Jurkat, Clone E6-1 (cell line): ENCODE results near the gene ITM2C.

Source experiments
- DNase-seq: peaks from one replicate; pipeline ENCODE4 v3.0.0-alpha.2; 2011; ENCODE audit warnings: low read depth, low spot score
- H3K4me3 ChIP-seq: 2 replicates; pipeline ENCODE4 v1.5.1; 2011; ENCODE audit warnings: mild to moderate bottlenecking, low read length, control low read depth, moderate library complexity

ITM2C gene

GRCh38 chr2:230847883-230848388 is 16.8 kb upstream of the ITM2C start:
- no peak overlapping the region for H3K4me3 ChIP-seq
- DNase-seq, result peak; percentile 64

GRCh38 chr2:230849633-230850357 is 14.9 kb upstream of the ITM2C start:
- no peak for DNase-seq

GRCh38 chr2:230850358-230850658 is 14.4 kb upstream of the ITM2C start:
- DNase-seq, result no peak
- H3K4me3 ChIP-seq, result no peak overlapping the region

More at GRCh38 chr2:230849633-230850357, 14.9 kb upstream of the ITM2C start:
- no peak overlapping the region for H3K4me3 ChIP-seq

DNA sequence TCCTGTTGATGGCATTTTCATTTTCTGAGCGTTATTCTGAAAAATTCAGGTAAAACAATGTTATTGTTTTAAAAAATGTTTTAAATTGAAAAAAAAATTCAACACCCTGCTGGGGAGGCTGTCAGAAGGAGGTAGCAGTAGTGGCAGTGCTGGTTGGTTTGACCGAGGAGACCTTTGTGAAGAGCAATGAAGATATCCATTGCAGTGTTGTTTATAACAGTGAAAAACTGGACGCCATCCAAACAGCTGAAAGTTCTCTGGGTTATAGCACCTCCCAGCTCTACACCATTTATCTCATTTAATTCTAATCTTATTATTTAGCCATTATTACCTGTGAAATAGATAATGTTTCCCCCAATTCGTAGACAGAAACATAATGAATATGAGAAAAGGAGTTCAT is 12.6 kb upstream of the ITM2C start:
- no peak for DNase-seq
- no peak overlapping the region for H3K4me3 ChIP-seq

GRCh38 chr2:230861552-230862255 is 3.0 kb upstream of the ITM2C start:
- no peak for DNase-seq

DNA sequence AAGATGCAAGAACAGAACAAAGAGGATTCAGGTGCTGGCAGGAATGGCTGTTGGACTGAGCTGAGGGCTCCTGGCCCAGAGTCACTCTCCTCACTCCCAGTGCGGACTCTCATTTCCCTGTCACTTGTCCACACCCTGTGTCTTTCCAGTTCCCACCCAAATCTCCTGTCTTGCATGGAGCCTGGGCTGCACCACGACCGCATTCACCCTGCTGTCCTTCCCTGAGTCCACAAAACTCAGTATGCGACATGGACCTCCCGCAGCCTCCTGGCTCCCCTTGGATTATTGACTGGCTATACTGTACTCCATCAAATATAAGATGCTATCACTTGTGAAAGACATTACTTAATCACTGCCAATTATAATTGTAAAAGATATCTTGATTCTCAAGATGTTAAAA is 2.5 kb upstream of the ITM2C start:
- no peak for DNase-seq
- H3K4me3 ChIP-seq, result no peak overlapping the region

More at GRCh38 chr2:230861552-230862255, 3.0 kb upstream of the ITM2C start:
- no peak overlapping the region for H3K4me3 ChIP-seq

- no peak overlapping the region for H3K4me3 ChIP-seq
- DNase-seq, result no peak
Measured at GRCh38 chr2:230863031-230863430, 1.7 kb upstream of the ITM2C start.

DNA sequence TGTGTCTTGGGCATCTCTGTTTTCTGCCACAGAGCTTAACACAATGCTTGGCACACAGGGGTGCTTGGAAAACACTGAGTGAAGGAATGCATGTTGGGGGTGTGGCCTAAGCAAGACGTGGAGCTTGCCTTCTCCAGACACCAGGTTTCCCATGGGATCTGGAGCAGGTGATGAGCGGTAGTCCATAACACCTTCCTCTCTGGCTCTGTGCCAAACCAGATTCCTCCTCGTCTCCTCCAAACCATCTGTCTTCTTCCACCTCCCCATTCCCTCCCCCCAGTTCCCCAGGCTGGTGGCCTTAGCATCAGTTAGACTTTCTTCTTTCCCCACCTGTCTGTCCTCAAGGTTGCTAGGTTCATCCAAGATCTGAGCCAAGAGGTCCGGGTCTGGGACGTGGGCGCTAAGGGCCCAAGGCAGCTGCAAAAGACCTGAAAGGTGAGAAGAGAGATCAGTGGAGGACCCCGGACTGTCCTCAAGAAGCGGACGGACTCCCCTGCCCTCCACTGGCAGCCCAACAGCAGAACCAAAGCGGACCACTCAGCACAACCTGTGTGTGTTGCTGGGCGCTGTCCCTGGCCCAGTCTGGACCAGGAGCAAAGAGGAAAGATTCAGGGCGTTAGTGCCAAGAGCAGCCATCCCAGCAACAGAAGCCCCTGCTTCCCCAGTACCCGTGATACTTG is 1.2 kb upstream of the ITM2C start:
- no peak for DNase-seq
- no peak overlapping the region for H3K4me3 ChIP-seq

DNA sequence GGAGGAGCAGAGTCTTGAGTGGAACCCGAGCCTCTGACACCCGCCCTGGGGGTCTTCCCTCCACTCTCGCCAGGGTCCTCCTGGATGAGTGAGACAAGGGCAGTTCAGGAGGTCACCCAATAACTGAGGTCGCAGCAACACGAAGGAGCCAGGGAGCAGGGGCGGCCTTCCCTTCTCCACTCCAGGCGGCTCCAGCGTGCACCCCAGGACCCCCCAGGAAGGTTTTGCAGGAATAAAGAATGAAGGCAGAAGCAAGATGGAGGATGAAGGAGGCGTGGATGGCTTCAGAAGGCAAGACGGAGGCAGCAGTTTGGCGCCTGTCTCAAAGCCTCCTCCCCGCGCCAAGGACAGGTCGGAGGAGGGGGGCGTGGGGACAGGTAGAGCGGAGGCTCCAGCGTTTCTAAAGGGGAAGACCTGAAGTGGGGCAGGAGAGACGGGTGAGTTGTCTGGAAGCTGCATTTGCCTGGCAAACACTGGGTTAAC is 579 bp upstream of the ITM2C start:
- H3K4me3 ChIP-seq, result peak overlapping the region; percentile 76
- no peak for DNase-seq

DNA sequence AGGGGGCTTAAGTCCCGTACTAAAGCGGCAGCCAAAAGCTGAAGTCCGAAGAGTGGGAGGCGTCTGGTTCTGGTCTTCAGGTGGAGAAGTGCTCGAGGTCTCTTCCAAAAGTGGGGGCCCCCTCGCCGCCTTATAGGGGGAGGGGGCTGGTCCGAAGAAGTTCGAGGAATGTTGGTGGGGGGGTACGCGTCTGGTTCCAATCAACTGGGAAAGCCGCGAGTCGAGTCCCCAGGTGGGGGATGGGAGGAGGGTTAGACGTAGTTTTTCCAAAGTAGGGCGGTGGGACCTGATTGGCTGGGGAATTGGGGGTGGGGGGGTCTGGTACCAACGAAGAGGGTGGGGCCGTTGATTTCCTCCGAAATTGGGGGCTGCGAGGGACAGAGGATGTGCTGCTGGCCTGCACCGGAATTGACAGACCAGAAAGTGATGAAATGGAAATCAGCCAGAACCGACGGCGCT is 594 bp downstream of the ITM2C start:
- peak overlapping the region; percentile 76 for H3K4me3 ChIP-seq
- no peak for DNase-seq

DNA sequence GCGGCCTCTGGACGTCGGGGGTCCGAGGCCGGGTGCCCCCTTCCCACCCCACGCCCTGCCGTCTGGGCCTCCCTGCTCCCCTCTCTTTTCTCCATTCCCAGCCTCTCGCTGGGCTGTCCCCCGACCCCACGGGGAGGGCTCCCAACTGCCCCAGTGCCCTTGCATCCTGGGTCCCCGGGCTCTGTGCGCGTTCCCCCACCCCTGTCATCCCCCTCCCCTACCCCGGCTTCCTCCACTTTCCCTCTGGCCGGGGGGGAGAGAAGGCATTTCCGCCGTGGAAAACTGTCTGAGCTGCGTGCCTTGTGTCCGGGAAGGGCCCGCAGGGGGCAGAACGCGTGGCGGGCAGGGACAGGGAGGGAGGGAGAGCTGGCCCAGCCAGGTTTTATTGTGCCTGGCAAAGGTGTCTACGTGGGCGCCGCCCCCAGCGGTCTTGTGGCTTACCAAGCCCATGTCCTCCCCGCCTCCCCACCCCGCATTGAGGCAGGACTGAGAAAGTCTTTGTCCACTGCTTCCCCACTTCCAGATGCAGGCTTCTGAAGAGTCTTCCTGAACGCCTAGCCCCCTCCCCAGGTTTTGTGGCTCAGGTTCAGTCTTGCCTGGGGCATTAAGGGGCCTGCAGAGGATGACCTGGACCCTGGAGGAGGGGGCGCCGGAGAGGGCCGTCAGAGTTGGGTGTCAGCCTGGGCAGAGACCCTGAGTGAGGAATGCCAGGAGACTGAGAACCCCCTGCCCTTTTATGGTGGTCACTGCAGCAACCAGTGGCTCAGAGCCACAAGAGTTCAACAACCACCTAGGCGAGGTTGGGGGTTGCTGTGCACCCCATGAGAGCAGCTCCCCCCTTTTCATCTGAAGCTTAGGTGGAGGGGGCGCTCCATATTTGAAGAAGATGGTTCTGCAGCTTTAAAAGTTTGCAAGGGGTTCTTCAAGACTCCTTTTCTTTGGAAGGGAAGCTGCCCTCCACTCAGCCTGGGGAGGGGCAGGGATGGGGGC is 1.3 kb downstream of the ITM2C start:
- peak overlapping the region; percentile 76 for H3K4me3 ChIP-seq
- DNase-seq, result no peak

GRCh38 chr2:230866756-230867523 is 2.2 kb downstream of the ITM2C start:
- DNase-seq, result peak; percentile 89
- peak overlapping the region; percentile 76 for H3K4me3 ChIP-seq

DNA sequence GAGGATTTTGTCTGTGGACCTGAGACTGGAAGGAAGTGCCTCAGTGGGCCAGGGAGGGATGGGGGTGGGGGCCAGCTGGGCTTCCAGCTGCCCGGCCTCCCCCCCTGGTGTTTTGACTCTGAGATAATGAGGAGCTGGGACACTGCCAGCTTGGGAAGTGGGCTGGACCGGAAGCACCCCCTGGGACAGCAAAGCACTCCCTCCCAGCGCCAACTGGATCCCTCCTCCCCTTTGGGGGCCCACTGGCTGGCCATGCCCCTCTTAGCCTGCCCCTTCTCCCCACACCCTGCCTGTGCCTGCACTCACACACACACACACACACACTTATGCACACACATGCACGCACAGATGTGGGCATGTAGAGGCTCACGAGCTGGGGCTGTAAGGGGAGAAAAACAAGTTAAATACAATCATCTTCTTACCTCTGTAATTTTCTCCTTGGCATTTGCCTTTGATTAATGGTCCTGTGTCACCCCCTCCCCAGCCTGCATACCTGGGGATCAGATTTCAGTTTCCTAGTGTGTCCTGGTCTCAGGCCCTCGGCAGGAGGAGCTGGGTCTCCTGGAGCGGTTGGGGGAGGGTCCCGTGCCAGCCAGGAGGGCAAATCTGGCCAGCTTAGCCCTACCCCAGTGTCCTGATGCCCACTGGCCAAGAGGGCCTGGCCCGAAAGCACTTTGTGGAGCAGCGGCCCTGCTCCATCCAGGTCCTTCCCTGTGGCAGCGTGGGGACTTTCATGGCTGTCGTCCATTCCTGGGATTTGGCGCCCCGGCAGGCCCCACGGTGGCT is 3.6 kb downstream of the ITM2C start:
- H3K4me3 ChIP-seq, result no peak overlapping the region
- DNase-seq, result no peak

GRCh38 chr2:230868947-230869913 is 4.5 kb downstream of the ITM2C start:
- no peak overlapping the region for H3K4me3 ChIP-seq
- no peak for DNase-seq

GRCh38 chr2:230869914-230870543 is 5.3 kb downstream of the ITM2C start:
- no peak for DNase-seq
- no peak overlapping the region for H3K4me3 ChIP-seq
